ENCODE measurements around the gene FSTL1.

FSTL1 gene

GRCh38 chr3:120432150-120432860 is 18.5 kb downstream of the FSTL1 start:
- Histone ChIP-seq H3K4me1 (ENCODE audit: control insufficient read depth in 1 of 2, insufficient read depth in 2 of 2, low read length in 2 of 2) (no peaks in the 10 kb centered on the region), H3K27me3 (ENCODE audit: control insufficient read depth in 1 of 2, insufficient read depth in 2 of 2, low read length in 2 of 2) (no peaks in the 10 kb centered on the region), H3K4me3 (ENCODE audit: low read depth in 1 of 2, low read length in 2 of 2) (no peak overlapping the region), H3K36me3 (ENCODE audit: control insufficient read depth in 1 of 2, insufficient read depth in 2 of 2, low read length in 2 of 2) (no peaks in the 10 kb centered on the region), H3K27ac (ENCODE audit: low read depth, low read length) (no peak overlapping the region), H3K9ac (ENCODE audit: low read depth in 1 of 2, low read length in 2 of 2) (no peak overlapping the region), H3K9me3 (ENCODE audit: control insufficient read depth in 1 of 2, low read length in 2 of 2) (no peaks in the 10 kb centered on the region)

- Histone ChIP-seq H3K4me1 (ENCODE audit: control insufficient read depth in 1 of 2, insufficient read depth in 2 of 2, low read length in 2 of 2) (no peaks in the 10 kb centered on the region), H3K27me3 (ENCODE audit: control insufficient read depth in 1 of 2, insufficient read depth in 2 of 2, low read length in 2 of 2) (no peaks in the 10 kb centered on the region), H3K9me3 (ENCODE audit: control insufficient read depth in 1 of 2, low read length in 2 of 2) (no peaks in the 10 kb centered on the region), H3K4me3 (ENCODE audit: low read depth in 1 of 2, low read length in 2 of 2) (no peak overlapping the region), H3K27ac (ENCODE audit: low read depth, low read length) (no peak overlapping the region), H3K9ac (ENCODE audit: low read depth in 1 of 2, low read length in 2 of 2) (no peak overlapping the region), H3K36me3 (ENCODE audit: control insufficient read depth in 1 of 2, insufficient read depth in 2 of 2, low read length in 2 of 2) (no peaks in the 10 kb centered on the region)
Measured at GRCh38 chr3:120429921-120430361, 20.9 kb downstream of the FSTL1 start.

- Histone ChIP-seq H3K9me3 (ENCODE audit: control insufficient read depth in 1 of 2, low read length in 2 of 2) (no peaks in the 10 kb centered on the region), H3K36me3 (ENCODE audit: control insufficient read depth in 1 of 2, insufficient read depth in 2 of 2, low read length in 2 of 2) (no peaks in the 10 kb centered on the region), H3K27me3 (ENCODE audit: control insufficient read depth in 1 of 2, insufficient read depth in 2 of 2, low read length in 2 of 2) (no peaks in the 10 kb centered on the region), H3K9ac (ENCODE audit: low read depth in 1 of 2, low read length in 2 of 2) (no peak overlapping the region), H3K4me1 (ENCODE audit: control insufficient read depth in 1 of 2, insufficient read depth in 2 of 2, low read length in 2 of 2) (no peaks in the 10 kb centered on the region), H3K4me3 (ENCODE audit: low read depth in 1 of 2, low read length in 2 of 2) (no peak overlapping the region), H3K27ac (ENCODE audit: low read depth, low read length) (no peak overlapping the region)
Measured at GRCh38 chr3:120428924-120429323, 21.9 kb downstream of the FSTL1 start.

- no peaks in the 10 kb centered on the region for H3K4me1 ChIP-seq (ENCODE audit: control insufficient read depth in 1 of 2, insufficient read depth in 2 of 2, low read length in 2 of 2)
- no peak overlapping the region for H3K9ac ChIP-seq (ENCODE audit: low read depth in 1 of 2, low read length in 2 of 2)
- no peak overlapping the region for H3K27ac ChIP-seq (ENCODE audit: low read depth, low read length)
- no peaks in the 10 kb centered on the region for H3K36me3 ChIP-seq (ENCODE audit: control insufficient read depth in 1 of 2, insufficient read depth in 2 of 2, low read length in 2 of 2)
- no peaks in the 10 kb centered on the region for H3K27me3 ChIP-seq (ENCODE audit: control insufficient read depth in 1 of 2, insufficient read depth in 2 of 2, low read length in 2 of 2)
- H3K4me3 ChIP-seq (ENCODE audit: low read depth in 1 of 2, low read length in 2 of 2), result no peak overlapping the region
- no peaks in the 10 kb centered on the region for H3K9me3 ChIP-seq (ENCODE audit: control insufficient read depth in 1 of 2, low read length in 2 of 2)
Measured at GRCh38 chr3:120427201-120427600, 23.6 kb downstream of the FSTL1 start.

GRCh38 chr3:120425572-120426250 is 25.1 kb downstream of the FSTL1 start:
- Histone ChIP-seq H3K4me3 (ENCODE audit: low read depth in 1 of 2, low read length in 2 of 2) (no peak overlapping the region), H3K36me3 (ENCODE audit: control insufficient read depth in 1 of 2, insufficient read depth in 2 of 2, low read length in 2 of 2) (no peaks in the 10 kb centered on the region)

GRCh38 chr3:120424976-120425570 is 25.7 kb downstream of the FSTL1 start:
- no peaks in the 10 kb centered on the region for H3K27me3 ChIP-seq (ENCODE audit: control insufficient read depth in 1 of 2, insufficient read depth in 2 of 2, low read length in 2 of 2)
- H3K36me3 ChIP-seq (ENCODE audit: control insufficient read depth in 1 of 2, insufficient read depth in 2 of 2, low read length in 2 of 2), result no peaks in the 10 kb centered on the region
- H3K9ac ChIP-seq (ENCODE audit: low read depth in 1 of 2, low read length in 2 of 2), result no peak overlapping the region
- no peak overlapping the region for H3K4me3 ChIP-seq (ENCODE audit: low read depth in 1 of 2, low read length in 2 of 2)
- H3K4me1 ChIP-seq (ENCODE audit: control insufficient read depth in 1 of 2, insufficient read depth in 2 of 2, low read length in 2 of 2), result no peaks in the 10 kb centered on the region
- no peaks in the 10 kb centered on the region for H3K9me3 ChIP-seq (ENCODE audit: control insufficient read depth in 1 of 2, low read length in 2 of 2)
- no peak overlapping the region for H3K27ac ChIP-seq (ENCODE audit: low read depth, low read length)

More at GRCh38 chr3:120425572-120426250, 25.1 kb downstream of the FSTL1 start:
- Histone ChIP-seq H3K9me3 (ENCODE audit: control insufficient read depth in 1 of 2, low read length in 2 of 2) (no peaks in the 10 kb centered on the region), H3K9ac (ENCODE audit: low read depth in 1 of 2, low read length in 2 of 2) (no peak overlapping the region), H3K27ac (ENCODE audit: low read depth, low read length) (no peak overlapping the region), H3K27me3 (ENCODE audit: control insufficient read depth in 1 of 2, insufficient read depth in 2 of 2, low read length in 2 of 2) (no peaks in the 10 kb centered on the region), H3K4me1 (ENCODE audit: control insufficient read depth in 1 of 2, insufficient read depth in 2 of 2, low read length in 2 of 2) (no peaks in the 10 kb centered on the region)

- Histone ChIP-seq H3K36me3 (ENCODE audit: control insufficient read depth in 1 of 2, insufficient read depth in 2 of 2, low read length in 2 of 2) (no peaks in the 10 kb centered on the region), H3K4me1 (ENCODE audit: control insufficient read depth in 1 of 2, insufficient read depth in 2 of 2, low read length in 2 of 2) (no peaks in the 10 kb centered on the region), H3K27me3 (ENCODE audit: control insufficient read depth in 1 of 2, insufficient read depth in 2 of 2, low read length in 2 of 2) (no peaks in the 10 kb centered on the region), H3K27ac (ENCODE audit: low read depth, low read length) (no peak overlapping the region), H3K9me3 (ENCODE audit: control insufficient read depth in 1 of 2, low read length in 2 of 2) (no peaks in the 10 kb centered on the region), H3K9ac (ENCODE audit: low read depth in 1 of 2, low read length in 2 of 2) (no peak overlapping the region), H3K4me3 (ENCODE audit: low read depth in 1 of 2, low read length in 2 of 2) (no peak overlapping the region)
Measured at GRCh38 chr3:120424506-120424905, 26.3 kb downstream of the FSTL1 start.

GRCh38 chr3:120423432-120423831 is 27.4 kb downstream of the FSTL1 start:
- no peak overlapping the region for H3K9ac ChIP-seq (ENCODE audit: low read depth in 1 of 2, low read length in 2 of 2)
- no peaks in the 10 kb centered on the region for H3K36me3 ChIP-seq (ENCODE audit: control insufficient read depth in 1 of 2, insufficient read depth in 2 of 2, low read length in 2 of 2)
- no peaks in the 10 kb centered on the region for H3K9me3 ChIP-seq (ENCODE audit: control insufficient read depth in 1 of 2, low read length in 2 of 2)
- no peak overlapping the region for H3K27ac ChIP-seq (ENCODE audit: low read depth, low read length)
- H3K4me3 ChIP-seq (ENCODE audit: low read depth in 1 of 2, low read length in 2 of 2), result no peak overlapping the region
- peaks cover 7 to 8% of the 10 kb centered on the region in 2 donors for H3K4me1 ChIP-seq (ENCODE audit: control insufficient read depth in 1 of 2, insufficient read depth in 2 of 2, low read length in 2 of 2)
- H3K27me3 ChIP-seq (ENCODE audit: control insufficient read depth in 1 of 2, insufficient read depth in 2 of 2, low read length in 2 of 2), result no peaks in the 10 kb centered on the region

- no peak overlapping the region for H3K9ac ChIP-seq (ENCODE audit: low read depth in 1 of 2, low read length in 2 of 2)
- H3K4me1 ChIP-seq (ENCODE audit: control insufficient read depth in 1 of 2, insufficient read depth in 2 of 2, low read length in 2 of 2), result peaks cover 14 to 18% of the 10 kb centered on the region in 2 donors
- no peaks in the 10 kb centered on the region for H3K36me3 ChIP-seq (ENCODE audit: control insufficient read depth in 1 of 2, insufficient read depth in 2 of 2, low read length in 2 of 2)
- no peak overlapping the region for H3K4me3 ChIP-seq (ENCODE audit: low read depth in 1 of 2, low read length in 2 of 2)
- H3K27me3 ChIP-seq (ENCODE audit: control insufficient read depth in 1 of 2, insufficient read depth in 2 of 2, low read length in 2 of 2), result no peaks in the 10 kb centered on the region
- H3K9me3 ChIP-seq (ENCODE audit: control insufficient read depth in 1 of 2, low read length in 2 of 2), result no peaks in the 10 kb centered on the region
- no peak overlapping the region for H3K27ac ChIP-seq (ENCODE audit: low read depth, low read length)
Measured at GRCh38 chr3:120421926-120422325, 28.9 kb downstream of the FSTL1 start.

- no peak overlapping the region for H3K9ac ChIP-seq (ENCODE audit: low read depth in 1 of 2, low read length in 2 of 2)
- H3K4me1 ChIP-seq (ENCODE audit: control insufficient read depth in 1 of 2, insufficient read depth in 2 of 2, low read length in 2 of 2), result peaks cover 21 to 22% of the 10 kb centered on the region in 2 donors
- H3K27ac ChIP-seq (ENCODE audit: low read depth, low read length), result no peak overlapping the region
- H3K36me3 ChIP-seq (ENCODE audit: control insufficient read depth in 1 of 2, insufficient read depth in 2 of 2, low read length in 2 of 2), result no peaks in the 10 kb centered on the region
- H3K4me3 ChIP-seq (ENCODE audit: low read depth in 1 of 2, low read length in 2 of 2), result no peak overlapping the region
- no peaks in the 10 kb centered on the region for H3K27me3 ChIP-seq (ENCODE audit: control insufficient read depth in 1 of 2, insufficient read depth in 2 of 2, low read length in 2 of 2)
- H3K9me3 ChIP-seq (ENCODE audit: control insufficient read depth in 1 of 2, low read length in 2 of 2), result no peaks in the 10 kb centered on the region
Measured at GRCh38 chr3:120420928-120421551, 29.8 kb downstream of the FSTL1 start.
